ENCODE measurements around the gene TEAD1.

The TEAD1 gene

DNA sequence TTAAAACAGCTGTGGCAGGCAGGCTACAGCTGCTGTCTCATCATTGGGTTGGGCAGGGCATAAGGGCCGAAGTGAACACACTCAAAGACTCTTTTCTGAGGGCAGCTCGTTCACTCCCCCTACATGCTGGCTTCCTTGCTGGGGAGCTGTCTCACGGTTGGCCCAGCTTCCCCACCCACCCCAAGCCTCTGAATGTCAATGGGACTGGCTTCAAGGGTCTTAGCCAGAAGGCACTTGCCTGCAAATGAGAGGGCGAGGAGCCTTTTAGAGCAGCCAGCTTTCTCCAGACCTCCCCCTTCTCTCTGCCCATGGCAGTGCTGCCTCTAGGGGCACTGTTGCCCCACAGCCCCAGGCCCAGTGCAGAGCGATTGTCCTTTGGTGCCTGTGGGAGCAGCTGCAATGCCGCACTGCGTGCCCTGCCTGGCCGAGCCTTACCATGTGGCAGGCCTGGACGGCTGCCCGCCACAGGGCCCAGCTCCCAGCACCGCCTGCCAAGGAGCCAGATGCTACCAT is 240.2 kb downstream of the TEAD1 start:
- H3K79me2 ChIP-seq (ENCODE audit: low read length): no peaks in the 10 kb centered on the region
- TF ChIP-seq, protein P1, sequence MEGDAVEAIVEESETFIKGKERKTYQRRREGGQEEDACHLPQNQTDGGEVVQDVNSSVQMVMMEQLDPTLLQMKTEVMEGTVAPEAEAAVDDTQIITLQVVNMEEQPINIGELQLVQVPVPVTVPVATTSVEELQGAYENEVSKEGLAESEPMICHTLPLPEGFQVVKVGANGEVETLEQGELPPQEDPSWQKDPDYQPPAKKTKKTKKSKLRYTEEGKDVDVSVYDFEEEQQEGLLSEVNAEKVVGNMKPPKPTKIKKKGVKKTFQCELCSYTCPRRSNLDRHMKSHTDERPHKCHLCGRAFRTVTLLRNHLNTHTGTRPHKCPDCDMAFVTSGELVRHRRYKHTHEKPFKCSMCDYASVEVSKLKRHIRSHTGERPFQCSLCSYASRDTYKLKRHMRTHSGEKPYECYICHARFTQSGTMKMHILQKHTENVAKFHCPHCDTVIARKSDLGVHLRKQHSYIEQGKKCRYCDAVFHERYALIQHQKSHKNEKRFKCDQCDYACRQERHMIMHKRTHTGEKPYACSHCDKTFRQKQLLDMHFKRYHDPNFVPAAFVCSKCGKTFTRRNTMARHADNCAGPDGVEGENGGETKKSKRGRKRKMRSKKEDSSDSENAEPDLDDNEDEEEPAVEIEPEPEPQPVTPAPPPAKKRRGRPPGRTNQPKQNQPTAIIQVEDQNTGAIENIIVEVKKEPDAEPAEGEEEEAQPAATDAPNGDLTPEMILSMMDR (IDR thresholded peaks at IDR 0.05; ENCODE audit: low read length): peak; percentile 44
- no peak for TF ChIP-seq EZH2 (optimal IDR thresholded peaks at IDR 0.05; ENCODE audit: low read depth, low read length)
- H3K4me2 ChIP-seq (ENCODE audit: low read depth, low read length): no peak overlapping the region
- no peaks in the 10 kb centered on the region for H3K36me3 ChIP-seq (replicated peaks; ENCODE audit: insufficient read depth, low read length)
- no peak for DNase-seq
- H3K9me3 ChIP-seq (replicated peaks; ENCODE audit: insufficient read depth, low read length): no peaks in the 10 kb centered on the region
- H3K27me3 ChIP-seq (replicated peaks; ENCODE audit: insufficient read depth, low read length): no peaks in the 10 kb centered on the region
- H2AFZ ChIP-seq (ENCODE audit: low read length): no peak overlapping the region
- H3K4me3 ChIP-seq (ENCODE audit: low read length): no peak overlapping the region
- H3K4me1 ChIP-seq (ENCODE audit: low read length): no peaks in the 10 kb centered on the region
- no peaks in the 10 kb centered on the region for H3F3A ChIP-seq (ENCODE audit: insufficient read depth, low read length)
- H4K20me1 ChIP-seq (ENCODE audit: insufficient read depth, low read length): no peaks in the 10 kb centered on the region
- H3K9me2 ChIP-seq (replicated peaks; ENCODE audit: insufficient read depth, low read length): no peaks in the 10 kb centered on the region
- H3K27ac ChIP-seq (ENCODE audit: low read length): no peak overlapping the region
- H3K9ac ChIP-seq (ENCODE audit: low read length): no peak overlapping the region

DNA sequence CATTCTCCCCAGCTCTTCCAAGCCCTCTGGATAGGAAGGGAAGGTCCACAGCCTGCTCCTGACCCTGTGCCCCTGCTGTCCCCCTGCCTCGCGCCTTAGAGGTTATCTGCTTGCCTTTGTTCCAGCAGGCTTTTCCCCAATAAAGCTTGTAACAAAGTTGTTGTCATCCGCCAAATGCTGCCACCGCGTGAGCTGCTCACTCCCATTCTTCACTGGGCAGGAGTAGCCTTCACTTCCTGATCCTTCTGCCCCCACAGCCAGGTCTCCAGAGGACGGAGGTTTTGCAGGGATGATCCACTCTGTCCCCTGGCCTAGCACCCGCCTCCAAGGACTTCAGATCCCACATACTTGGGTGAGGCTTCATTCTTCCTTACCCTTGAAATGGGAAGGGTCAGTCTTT is 240.9 kb downstream of the TEAD1 start:
- Histone ChIP-seq H3K4me3 (ENCODE audit: low read length) (no peak overlapping the region), H3K27ac (ENCODE audit: low read length) (no peak overlapping the region), H3F3A (ENCODE audit: insufficient read depth, low read length) (no peaks in the 10 kb centered on the region), H3K79me2 (ENCODE audit: low read length) (no peaks in the 10 kb centered on the region), H3K27me3 (replicated peaks; ENCODE audit: insufficient read depth, low read length) (no peaks in the 10 kb centered on the region), H3K9ac (ENCODE audit: low read length) (no peak overlapping the region), H3K9me2 (replicated peaks; ENCODE audit: insufficient read depth, low read length) (no peaks in the 10 kb centered on the region), H2AFZ (ENCODE audit: low read length) (no peak overlapping the region), H3K9me3 (replicated peaks; ENCODE audit: insufficient read depth, low read length) (no peaks in the 10 kb centered on the region), H3K36me3 (replicated peaks; ENCODE audit: insufficient read depth, low read length) (no peaks in the 10 kb centered on the region), H3K4me1 (ENCODE audit: low read length) (no peaks in the 10 kb centered on the region), H4K20me1 (ENCODE audit: insufficient read depth, low read length) (no peaks in the 10 kb centered on the region), H3K4me2 (ENCODE audit: low read depth, low read length) (no peak overlapping the region)
- no peak for DNase-seq
- TF ChIP-seq EZH2phosphoT487 (IDR thresholded peaks at IDR 0.05; ENCODE audit: low read length): no peak
- TF ChIP-seq, protein P1 (IDR thresholded peaks at IDR 0.05; ENCODE audit: low read length): no peak
- TF ChIP-seq EZH2 (optimal IDR thresholded peaks at IDR 0.05; ENCODE audit: low read depth, low read length): no peak

DNA sequence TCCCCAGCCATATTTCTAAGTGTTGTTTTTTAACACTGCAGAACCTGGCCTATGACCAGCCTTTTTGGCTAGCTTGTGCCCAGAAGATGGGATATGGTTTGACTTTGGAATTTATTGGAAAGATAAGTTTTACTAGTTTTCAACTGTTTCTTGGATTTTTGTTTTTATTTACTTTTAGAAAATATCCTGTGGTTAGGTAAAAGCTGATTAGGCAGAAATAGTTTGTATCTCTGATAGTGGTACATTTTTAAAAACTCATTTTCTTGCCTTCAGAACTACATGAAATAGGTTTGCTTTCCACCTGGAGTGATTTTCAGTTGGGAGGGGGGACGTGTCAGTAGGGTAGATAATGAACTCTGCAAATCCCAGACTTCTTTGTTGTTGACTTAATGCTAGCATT is 243.6 kb downstream of the TEAD1 start:
- no peak for DNase-seq
- no peak overlapping the region for H3K27ac ChIP-seq (ENCODE audit: low read length)
- TF ChIP-seq, protein P1 (IDR thresholded peaks at IDR 0.05; ENCODE audit: low read length): no peak
- no peak for TF ChIP-seq EZH2 (optimal IDR thresholded peaks at IDR 0.05; ENCODE audit: low read depth, low read length)
- no peak for TF ChIP-seq EZH2phosphoT487 (IDR thresholded peaks at IDR 0.05; ENCODE audit: low read length)
- H3K9ac ChIP-seq (ENCODE audit: low read length): no peak overlapping the region
- no peak overlapping the region for H2AFZ ChIP-seq (ENCODE audit: low read length)
- no peaks in the 10 kb centered on the region for H3K27me3 ChIP-seq (replicated peaks; ENCODE audit: insufficient read depth, low read length)
- H3K9me3 ChIP-seq (replicated peaks; ENCODE audit: insufficient read depth, low read length): no peaks in the 10 kb centered on the region
- H4K20me1 ChIP-seq (ENCODE audit: insufficient read depth, low read length): no peaks in the 10 kb centered on the region
- no peaks in the 10 kb centered on the region for H3K36me3 ChIP-seq (replicated peaks; ENCODE audit: insufficient read depth, low read length)
- no peak overlapping the region for H3K4me2 ChIP-seq (ENCODE audit: low read depth, low read length)
- H3K4me1 ChIP-seq (ENCODE audit: low read length): no peaks in the 10 kb centered on the region
- no peaks in the 10 kb centered on the region for H3F3A ChIP-seq (ENCODE audit: insufficient read depth, low read length)
- H3K9me2 ChIP-seq (replicated peaks; ENCODE audit: insufficient read depth, low read length): no peaks in the 10 kb centered on the region
- no peaks in the 10 kb centered on the region for H3K79me2 ChIP-seq (ENCODE audit: low read length)
- H3K4me3 ChIP-seq (ENCODE audit: low read length): no peak overlapping the region
